Skin of body (tissue), 1 donor: Measurements from ENCODE around the gene NXT2. TPM values are rescaled to one million over a fixed set of nuclear protein-coding genes. Genes with fewer than 3 reads are reported as not detected.

Source experiments
- total RNA-seq: library from RNA; depleted of rRNA; stranded (reverse); fragments of >200 nt; gene quantifications from one replicate; pipeline ENCODE4 v1.2.3, GENCODE V29; 2014

NXT2 gene
- total RNA-seq, 1 donor from 2014 or later = 15.2 TPM

Other genes with a start within 250 kb of the NXT2 start
- not detected for gene GUCY2F, start 54.8 kb upstream of the NXT2 start, total RNA-seq
- 1.8 TPM for gene KCNE5, start 88.3 kb downstream of the NXT2 start, total RNA-seq
- 34.9 TPM for gene ACSL4, start 196.4 kb downstream of the NXT2 start, total RNA-seq